HL-60 (cell line): ENCODE measurements around the gene TCP11.

Source experiments
- POLR2AphosphoS5 ChIP-seq: IDR thresholded peaks from 2 replicates; pipeline ENCODE4 v1.6.1; 2012; ENCODE audit warnings: low read depth
- TF ChIP-seq, protein P1 (sequence below): IDR thresholded peaks from one replicate; pipeline ENCODE4 v1.5.1; 2011; ENCODE audit warnings: low read length, control low read depth, inconsistent platforms; ENCODE audit not compliant: insufficient read depth

DNA sequence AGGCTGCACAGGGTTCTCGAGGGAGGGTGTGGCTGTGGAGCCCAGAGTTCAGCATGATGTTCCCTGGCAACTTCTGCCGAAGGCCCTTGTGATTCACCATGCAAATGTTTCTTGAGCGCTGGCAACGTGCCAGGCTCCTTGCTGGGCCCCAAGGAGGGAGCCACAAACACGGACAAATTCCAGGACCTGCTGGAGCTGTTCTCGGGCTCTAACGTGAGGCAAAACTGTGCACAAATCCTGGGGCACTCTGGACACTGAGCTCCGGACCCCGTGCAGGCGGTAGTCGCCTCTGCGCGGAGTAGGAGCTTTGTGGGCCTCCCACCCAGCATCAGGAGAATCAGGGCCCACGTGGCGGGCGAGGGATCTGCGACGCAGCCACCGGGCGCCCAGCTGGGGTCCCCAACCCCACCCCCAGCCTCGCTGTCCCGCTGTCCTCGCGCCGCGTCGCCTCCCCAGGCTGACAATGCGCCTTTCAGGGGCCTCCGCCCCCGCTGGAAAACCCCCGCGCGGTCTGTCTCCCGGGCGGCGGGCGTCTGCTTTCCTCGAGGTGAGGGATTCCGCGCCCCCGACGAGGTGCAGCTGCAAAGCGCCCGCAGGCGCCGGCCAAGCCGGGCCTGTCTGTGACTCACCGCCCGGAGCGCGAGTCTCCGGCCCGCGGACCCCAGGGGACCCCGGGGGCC lies 40.9 kb upstream of the TCP11 start:
- TF ChIP-seq, protein P1, sequence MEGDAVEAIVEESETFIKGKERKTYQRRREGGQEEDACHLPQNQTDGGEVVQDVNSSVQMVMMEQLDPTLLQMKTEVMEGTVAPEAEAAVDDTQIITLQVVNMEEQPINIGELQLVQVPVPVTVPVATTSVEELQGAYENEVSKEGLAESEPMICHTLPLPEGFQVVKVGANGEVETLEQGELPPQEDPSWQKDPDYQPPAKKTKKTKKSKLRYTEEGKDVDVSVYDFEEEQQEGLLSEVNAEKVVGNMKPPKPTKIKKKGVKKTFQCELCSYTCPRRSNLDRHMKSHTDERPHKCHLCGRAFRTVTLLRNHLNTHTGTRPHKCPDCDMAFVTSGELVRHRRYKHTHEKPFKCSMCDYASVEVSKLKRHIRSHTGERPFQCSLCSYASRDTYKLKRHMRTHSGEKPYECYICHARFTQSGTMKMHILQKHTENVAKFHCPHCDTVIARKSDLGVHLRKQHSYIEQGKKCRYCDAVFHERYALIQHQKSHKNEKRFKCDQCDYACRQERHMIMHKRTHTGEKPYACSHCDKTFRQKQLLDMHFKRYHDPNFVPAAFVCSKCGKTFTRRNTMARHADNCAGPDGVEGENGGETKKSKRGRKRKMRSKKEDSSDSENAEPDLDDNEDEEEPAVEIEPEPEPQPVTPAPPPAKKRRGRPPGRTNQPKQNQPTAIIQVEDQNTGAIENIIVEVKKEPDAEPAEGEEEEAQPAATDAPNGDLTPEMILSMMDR, result no peak
- no peak for TF ChIP-seq POLR2AphosphoS5
